SKM-1 (cell line): ENCODE data around the gene SNRNP25.

Experiments used
- DNase-seq: peaks from one replicate; lab custom pipeline; 2025; ENCODE audit not compliant: unreplicated experiment; lab: John Stamatoyannopoulos, UW

The SNRNP25 gene

DNA sequence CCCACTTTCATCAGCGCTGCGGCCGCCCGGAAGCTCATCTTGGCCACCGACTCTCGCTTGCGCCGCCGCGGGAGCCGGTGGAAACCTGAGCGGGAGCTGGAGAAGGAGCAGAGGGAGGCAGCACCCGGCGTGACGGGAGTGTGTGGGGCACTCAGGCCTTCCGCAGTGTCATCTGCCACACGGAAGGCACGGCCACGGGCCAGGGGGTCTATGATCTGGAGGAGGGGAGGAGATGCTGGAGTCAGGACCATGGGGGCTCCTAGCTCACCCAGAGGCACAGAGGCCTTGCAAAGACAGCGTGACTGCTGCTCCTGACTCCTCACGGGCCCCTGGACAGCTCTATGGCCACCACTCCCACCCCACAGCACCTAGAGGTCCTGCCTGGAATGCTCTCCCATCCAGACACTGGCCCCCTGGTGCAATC is 9.4 kb downstream of the SNRNP25 start:
- DNase-seq, result no peak

DNA sequence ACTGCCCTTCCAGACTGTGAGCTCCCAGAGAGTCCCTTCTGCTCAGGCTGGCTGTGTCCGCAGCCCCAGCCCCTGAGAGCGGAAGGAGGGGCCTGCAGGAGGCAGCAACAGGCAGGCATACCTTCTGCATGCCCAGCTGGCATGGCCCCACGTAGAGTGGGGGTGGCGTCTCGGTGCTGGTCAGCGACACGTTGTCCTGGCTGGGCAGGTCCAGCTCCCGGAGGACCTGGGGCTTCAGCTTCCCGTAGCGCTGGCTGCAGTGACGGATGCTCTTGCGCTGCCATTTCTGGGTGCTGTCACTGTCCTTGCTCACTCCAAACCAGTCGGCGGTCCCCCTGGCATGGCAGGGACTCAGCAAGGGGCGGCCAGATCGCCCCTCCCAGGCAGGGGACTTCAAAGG is 9.8 kb downstream of the SNRNP25 start:
- no peak for DNase-seq

DNA sequence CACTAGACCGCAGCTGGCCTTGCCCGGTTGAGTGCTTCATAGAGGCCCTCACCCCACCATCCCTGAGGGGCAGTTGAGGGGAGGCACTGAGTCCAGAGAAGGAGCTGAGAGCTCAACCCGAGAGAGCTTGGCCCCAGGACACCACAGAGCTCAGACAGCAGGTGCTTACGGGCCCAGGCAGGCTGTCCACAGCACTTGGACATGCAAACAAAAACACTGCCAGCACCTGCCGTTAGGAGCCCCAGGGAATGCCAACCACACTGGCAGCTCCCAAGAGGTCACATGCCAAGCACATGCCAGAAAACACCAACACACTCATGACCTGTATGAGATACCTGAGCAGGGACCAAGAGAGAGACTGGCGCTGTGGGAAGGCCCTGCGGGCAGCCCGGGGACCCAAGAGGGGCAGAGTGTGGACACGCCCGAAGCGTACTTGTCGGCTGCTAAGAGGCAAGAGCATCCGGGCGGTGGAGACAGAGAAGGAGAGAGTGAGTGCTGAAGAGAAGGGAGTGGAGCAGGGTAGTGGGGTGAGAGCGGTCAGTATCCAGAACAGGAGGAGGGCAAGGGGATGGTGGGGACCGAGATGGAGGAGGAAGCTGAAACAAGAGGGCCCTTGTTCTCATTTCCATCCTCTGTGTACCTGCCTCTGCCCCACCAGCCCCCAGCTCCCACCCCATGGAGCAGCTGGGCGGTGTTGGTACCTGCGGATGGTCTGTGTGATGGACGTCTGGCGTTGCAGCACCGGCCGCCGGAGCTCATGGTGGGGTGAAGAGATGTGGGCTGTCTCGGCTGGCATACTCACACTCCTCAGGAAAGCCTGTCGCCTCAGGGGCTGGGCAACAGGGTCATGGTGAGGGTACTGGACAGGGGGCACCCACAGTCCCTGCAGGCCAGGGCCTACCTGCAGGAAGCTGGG is 10.6 kb downstream of the SNRNP25 start:
- DNase-seq, result no peak

DNA sequence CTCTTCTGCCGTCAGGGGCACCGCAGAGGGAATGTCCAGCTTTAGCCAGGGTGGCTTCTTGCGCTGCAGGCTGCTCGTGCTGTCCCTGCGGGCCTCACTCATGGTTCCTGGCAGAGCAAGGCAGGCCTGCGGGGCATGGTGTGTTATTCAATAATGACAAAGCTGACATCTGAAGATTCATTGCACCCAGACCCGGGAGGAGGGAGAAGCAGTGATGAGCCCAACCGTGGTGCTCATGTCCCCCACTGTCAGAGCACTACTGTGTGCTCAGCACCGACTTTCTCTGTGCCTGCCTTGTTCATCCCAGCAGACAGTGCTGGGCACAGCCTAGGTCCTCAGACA is 11.3 kb downstream of the SNRNP25 start:
- no peak for DNase-seq

DNA sequence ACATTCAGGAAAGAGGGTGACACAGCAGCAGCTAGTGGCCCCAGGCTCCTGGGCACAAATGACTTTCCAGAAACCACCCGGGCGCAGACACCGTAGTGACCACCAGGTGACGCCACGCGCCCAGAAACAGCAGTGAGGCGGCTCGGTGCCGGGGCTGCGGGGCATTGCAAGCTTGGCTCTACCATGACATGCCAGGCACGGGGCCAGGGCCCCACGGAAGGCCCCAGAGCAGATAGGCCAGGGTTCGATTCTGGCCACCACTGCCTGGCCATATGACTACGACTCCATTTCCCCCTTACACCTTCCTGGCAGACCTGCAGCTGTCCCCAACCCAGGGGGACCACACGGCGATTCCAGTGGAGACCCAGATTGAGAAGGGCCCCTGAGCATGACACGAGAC is 12.1 kb downstream of the SNRNP25 start:
- DNase-seq, result peak; percentile 33

DNA sequence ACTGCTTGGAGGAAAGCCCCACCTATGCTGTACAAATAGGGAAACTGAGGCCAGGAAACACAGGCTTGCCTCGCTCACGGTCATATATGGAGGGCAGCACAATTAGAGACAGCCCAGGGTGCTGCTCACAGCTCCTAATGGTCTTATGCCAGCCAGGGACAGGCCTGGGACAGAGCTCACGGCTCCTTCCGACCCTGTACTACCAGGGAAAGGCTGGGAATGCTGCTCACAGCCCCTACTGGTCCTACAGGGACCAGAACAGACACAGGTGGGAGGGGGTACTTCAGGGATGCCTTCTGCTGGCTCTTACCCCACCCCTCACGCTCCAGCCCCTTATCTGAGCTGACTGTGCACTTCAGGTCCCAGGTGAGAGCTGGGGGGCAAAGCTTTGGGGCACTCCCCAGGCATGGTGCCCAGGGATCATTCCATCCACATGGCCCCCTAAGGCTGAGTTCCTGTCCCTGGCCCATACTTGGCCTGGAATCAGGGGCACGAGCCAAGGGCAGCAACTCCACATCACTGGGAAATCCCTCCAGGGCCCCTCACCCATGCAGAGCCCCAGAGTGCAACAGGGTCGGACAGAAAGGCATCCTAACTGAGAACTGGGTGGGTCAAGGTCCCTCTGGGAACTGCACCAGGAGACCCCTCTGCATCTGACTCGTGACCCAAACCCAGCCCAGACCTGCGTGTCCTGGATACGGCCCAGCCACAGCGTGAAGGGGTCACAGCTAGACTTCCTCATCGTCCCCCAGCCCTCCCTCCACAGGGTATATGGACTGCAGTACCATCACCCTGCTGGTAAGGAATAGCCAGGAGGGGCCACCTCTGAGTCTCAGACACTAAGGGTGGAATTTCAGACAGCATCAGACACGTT is 12.9 kb downstream of the SNRNP25 start:
- DNase-seq, result no peak

DNA sequence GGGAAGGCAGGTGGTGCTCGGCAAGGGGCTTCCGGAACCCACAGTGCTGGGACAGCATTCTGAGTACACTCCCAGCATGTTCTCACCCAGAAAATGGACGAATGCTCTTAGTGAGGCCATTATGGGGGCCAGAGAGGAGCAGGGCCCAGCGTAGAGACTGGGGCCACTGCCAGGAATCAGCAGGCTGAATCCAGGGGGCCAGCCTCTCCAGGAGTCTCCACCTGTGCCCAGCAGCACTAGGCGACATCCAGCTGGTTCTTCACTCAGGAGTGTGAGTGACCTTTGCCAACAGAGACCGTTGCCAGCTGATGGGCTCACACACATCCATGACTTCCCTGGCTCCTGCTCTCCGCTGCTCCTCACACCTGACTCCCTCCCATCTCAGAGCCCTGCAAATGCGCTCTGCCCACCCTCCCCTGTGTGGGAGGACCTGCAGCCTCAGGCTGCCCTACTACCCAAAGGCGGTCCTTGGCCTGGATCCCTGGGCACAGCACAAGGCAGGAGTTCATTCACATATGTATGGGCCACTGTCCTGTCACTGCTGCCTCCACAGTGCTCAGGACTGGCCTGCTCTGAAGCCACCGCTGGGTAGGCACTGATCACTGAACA is 13.7 kb downstream of the SNRNP25 start:
- DNase-seq, result no peak

DNA sequence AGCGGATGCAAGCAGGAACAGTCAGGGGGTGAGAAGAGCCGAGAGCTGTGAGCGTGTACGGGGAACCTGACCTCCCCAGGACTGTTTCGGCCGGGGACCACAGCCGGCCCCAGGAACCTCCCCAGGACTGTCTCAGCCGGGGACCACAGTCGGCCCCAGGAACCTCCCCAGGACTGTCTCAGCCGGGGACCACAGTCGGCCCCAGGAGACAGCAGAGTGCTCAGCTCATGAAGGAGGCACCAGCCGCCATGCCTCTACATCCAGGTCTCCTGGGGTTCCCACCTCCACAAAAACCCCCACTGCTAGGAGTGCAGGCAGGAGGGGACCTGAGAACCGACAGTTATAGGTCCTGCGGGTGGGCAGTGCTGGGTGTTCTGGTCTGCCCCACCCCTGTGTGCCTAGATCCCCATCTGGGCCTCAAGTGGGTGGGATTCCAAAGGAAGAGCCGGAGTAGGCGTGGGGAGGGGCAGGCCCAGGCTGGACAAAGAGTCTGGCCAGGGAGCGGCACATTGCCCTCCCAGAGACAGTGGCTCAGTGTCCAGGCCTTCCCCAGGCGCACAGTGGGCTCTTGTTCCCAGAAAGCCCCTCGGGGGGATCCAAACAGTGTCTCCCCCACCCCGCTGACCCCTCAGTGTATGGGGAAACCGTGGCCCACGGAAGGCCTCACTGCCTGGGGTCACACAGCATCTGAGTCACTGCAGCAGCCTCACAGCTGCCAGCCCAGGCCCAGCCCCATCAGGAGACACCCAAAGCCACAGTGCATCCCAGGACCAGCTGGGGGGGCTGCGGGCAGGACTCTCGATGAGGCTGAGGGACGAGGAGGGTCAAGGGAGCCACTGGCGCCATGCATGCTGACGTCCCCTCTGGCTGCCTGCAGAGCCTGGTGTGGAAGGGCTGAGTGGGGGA is 14.5 kb downstream of the SNRNP25 start:
- no peak for DNase-seq

DNA sequence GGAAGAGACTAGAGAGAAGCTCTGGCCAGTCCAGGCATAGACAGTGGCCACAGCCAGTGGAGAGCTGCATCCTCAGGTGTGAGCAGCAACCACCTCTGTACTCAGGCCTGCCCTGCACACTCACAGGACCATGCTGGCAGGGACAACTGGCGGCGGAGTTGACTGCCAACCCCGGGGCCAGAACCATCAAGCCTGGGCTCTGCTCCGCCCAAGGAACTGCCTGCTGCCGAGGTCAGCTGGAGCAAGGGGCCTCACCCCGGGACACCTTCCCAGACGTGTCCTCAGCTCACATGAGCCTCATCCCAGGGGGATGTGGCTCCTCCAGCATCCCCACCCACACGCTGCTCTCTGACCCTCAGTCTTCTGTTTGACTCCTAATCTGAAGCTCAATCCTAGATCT is 15.6 kb downstream of the SNRNP25 start:
- no peak for DNase-seq

DNA sequence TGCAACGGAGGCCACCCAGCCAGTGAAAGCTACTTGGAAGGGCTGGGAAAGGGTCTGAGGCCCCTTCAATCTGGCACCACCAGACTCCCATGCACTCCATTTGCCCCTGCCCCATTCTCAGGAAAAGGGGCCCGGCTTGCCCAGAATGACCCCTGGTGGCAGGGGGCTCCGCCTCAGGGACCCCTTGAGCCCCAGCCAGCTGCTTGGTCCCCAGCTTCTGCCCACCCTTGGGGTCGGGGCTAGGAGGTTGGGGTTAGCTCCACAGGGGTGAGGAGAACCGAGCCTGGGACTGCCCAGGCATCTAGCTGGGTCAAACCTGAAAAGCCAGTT is 17.5 kb downstream of the SNRNP25 start:
- DNase-seq, result no peak

DNA sequence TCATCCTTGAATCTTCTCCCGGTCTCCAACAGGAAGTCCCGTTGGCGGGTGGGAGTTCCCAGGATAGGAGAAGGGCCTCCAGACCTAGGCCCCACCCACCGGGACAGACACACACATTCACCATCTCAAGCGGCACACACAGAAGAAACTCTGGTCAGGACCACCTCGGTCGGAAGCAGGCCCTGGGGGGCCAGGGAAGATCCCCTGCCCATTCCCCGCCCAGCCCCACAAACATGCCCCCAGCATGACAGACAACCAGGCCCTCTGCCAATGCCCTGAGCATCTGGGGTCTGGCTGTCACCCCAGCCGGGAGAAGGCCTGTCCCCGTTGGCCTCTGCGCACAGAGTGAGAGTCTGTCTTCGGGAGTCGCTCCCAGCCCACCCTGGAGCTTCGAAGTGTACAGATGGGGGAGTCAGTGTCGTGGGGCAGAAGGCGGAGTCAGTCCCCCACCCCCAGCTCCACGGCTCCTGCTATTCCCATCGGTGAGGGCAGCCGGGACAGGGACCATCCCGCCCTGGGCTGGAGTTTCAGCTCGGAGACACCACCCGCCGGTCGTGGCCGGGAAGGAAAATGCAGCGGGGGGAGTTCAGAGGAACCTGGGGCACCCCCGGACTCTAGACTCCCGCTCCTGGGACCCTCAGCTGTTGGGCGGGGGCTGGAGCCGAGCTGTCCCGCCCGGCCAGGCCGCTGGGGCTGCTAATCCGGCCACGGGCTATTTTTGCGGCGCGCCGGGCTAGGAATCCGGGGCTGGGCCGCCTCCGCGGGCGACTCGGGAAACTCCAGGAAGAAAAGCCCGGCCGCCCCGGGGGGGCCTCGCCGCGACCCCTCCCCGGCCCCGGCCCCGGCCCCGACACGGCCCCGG is 18.1 kb downstream of the SNRNP25 start:
- DNase-seq, result no peak

DNA sequence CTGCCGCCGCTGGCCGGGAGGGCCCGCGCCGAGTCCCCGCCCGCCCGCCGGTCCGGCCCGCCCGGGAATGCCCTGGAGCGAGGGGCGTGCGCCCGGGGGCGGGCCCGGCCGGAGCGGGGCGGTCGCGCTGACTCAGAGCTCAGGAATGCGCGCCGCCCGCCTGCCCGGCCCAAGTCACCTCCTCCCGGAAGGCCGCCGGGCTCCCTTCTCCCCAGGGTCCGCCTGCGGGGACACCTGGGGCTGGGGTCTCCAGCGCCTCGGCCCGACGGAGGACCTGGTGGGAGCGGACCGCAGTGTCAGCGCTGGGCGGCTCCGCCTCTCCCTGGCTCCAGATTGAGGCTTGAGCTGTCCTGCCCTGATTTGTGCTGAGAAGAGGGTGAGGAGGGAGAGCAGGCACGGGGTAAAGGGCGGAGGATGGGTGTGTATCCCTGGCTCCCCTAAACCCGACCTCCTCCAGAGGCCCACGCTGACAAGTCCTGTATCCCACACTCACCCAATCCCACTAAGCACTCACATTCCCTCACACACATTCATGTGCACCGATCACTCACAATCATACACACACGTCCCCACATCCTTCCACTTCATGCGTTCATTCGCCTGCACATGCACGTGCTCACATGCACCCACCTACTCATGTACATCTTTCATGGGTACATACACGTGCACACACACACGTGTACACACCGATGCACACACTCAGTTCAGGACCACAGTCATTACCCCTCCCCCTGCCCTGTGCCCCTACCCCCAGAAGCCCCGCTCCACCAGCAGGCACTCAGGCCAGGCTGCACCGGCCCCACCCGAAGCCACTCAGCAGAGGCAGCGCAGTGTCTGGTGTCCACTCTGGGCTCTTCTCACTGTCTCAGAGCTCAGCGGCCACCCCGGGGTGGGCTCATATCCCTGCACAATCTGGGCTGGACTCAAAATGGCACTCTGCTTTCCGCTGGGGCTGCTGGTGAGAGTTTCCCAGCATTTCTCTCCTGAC is 19.2 kb downstream of the SNRNP25 start, which contains the start of gene RHBDF1:
Gene RHBDF1 (minus strand): TSS at position 71 of the 988 bp plus-strand sequence. CDS start 7,616 bp downstream, outside the sequence.
- no peak for DNase-seq

DNA sequence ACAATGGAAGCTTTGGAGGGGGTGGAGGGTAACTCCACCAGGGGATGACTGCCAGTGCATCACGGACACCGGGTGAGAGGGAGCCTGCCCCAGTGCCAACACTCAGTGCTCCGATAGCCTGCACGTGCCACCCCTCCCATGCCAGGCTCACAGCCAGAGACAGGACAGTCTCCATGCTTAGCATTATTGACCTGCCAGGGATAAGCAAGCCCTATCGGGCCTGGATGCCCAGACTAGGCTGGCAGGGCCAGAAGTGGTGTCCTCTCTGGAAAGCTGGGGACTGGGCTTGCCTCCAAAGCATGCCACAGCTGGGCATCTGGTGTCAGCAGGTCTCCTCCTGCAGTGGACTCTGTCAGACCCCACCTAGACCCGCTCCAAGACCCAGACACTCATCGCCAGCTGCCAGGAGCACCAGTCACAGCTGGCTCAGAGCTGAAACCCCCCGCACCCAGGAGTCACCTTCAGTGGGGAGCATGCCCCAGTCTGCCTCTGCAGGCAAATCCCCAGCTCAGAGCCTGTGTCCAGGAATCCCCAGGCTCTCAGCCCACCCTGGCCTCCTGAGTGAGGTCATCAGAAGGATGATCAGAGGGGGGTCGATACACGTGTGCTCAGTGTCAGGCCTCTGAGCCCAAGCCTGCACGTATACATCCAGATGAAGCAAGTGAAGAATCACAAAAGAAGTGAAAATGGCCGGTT is 20.6 kb downstream of the SNRNP25 start:
- DNase-seq, result no peak

DNA sequence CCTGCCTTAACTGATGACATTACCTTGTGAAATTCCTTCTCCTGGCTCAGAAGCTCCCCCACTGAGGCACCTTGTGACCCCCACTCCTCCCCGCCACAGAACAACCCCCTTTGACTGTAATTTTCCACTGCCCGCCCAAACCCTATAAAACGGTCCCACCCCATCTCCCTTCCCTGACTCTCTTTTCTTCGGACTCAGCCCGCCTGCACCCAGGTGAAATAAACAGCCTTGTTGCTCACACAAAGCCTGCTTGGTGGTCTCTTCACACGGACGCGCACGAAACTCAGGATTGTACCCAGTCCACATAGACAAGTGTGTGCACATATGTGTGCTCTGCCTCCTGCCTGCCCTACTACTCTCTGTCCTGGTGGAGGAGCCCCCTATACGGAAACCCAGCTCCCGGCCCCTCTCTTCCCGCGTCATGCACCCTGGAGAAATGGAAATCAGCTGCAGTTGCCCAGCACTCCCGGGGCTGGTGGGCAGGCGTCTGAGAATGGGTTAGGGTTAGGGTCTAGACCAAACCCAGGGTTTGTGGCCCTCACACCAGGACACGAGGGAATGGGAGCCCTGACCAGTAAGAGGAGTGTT is 21.2 kb downstream of the SNRNP25 start:
- DNase-seq, result no peak

DNA sequence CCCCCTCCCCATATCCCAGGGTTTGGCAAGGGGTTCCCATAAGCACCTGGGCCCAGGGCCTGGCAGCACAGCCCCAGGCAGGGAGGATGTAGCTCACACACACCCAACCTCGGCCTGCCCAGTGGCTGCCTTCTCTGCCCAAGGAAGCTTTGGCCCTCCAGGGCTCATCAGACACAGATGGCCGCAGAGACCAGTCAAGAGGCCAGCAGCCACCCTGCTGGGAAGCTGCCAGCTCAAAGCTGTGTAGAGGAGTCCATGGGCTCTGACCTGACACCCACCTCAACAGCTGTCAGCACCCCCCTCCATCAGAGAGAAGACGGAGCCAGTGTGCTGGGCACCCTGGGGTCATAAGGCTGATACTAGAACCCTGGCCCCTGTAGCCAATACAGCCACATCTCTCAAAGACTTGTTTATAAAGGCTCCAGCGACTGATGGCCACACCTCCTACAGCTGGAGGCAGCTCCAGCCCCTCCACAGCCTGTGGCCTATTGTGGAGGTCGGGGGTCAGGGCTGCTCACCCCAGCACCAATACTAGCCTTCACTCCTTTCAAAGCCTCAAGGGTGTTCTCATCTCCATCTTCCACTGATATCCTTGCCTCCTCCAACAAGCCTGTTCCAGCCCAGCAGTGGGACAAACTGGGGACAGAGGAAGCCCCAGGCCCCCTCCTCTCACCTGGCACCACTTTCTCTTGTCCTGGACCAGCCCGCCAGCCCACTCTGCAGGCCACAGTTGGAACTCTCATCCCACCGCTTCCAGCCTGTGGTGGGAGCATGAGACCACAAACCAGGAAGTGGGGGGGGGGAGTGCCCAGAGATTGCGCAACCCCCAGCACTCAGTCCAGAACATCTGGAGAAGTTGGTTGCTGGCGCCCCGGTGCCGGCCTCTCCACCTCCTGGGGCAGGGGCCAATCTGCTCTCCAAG is 22.2 kb downstream of the SNRNP25 start:
- DNase-seq, result peak; percentile 58

DNA sequence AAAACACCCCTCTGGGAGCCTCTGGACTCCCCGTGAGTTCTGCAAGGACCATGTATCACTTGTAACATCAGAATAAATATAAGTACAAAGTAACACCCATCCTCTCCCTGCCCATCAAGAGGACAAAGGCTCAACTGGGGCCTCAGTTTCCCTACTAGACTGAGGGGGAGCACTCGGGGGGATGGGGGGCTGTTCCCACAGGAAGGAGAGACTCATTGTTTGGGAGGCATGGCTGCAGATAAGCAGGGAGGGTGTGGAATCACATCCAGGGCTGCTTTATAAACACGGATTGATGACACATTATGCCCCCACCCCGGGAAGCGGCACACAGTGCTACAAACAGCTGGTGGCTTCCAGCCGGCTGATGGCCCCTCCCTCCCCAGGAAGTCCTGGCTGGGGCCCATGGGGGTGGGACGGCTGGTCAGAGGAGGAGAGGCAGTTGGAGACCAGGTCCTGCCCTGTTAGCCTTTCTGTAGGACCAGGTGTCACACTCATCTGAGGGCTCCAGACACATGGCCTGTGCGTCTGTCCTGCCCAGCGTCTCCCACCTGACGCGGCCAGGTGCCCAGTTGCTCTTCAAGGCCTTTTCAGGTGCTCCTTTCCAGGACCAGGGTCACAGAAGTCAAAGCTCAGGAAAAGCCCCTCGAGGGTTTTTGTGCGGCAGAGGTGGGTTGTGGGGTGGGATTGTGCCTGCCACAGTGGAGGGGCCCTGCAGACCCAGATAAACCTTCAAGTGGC is 23.1 kb downstream of the SNRNP25 start:
- DNase-seq, result no peak
